Measurements from ENCODE around the gene CD52. TPM values are rescaled to one million over a fixed set of nuclear protein-coding genes. Genes with fewer than 3 reads are reported as not detected.
"Not testable (repeated sequence)": the region's sequence is repeated elsewhere in the genome, so short reads cannot be mapped to it uniquely, and the experiment has no call there.

CD52 gene
- polyA plus RNA-seq, 1 of the 3 experiments (the other 2 are of a cell fraction) = not detected

DNA sequence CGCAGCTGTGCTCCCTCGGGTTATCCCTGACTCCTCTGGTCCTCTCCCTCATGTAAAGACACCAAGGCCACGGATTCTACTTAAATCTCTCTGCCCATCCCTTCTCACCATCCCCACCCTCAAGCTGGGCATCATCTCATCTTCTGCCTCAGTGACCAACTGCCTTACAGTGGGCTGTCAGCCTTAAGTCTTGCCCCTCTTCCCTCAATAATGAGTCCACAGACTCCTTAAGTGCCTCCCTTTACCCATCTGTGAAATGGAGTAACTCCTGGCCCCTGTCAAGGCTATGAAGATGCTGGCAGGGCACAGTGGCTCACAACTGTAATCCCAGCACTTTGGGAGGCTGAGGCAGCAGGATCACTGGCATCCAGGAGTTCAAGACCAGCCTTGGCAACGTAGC lies 25.8 kb upstream of the CD52 start (continued):
- TF ChIP-seq IRF3 (IDR thresholded peaks at IDR 0.05; ENCODE audit: low read depth, low read length) (no peak), MAX (IDR thresholded peaks at IDR 0.05; ENCODE audit: low read depth) (no peak), ELF1 (IDR thresholded peaks at IDR 0.05) (no peak)
- TF ChIP-seq, protein P1, sequence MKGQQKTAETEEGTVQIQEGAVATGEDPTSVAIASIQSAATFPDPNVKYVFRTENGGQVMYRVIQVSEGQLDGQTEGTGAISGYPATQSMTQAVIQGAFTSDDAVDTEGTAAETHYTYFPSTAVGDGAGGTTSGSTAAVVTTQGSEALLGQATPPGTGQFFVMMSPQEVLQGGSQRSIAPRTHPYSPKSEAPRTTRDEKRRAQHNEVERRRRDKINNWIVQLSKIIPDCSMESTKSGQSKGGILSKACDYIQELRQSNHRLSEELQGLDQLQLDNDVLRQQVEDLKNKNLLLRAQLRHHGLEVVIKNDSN (IDR thresholded peaks at IDR 0.05; ENCODE audit: borderline replicate concordance, low read depth) = no peak

DNA sequence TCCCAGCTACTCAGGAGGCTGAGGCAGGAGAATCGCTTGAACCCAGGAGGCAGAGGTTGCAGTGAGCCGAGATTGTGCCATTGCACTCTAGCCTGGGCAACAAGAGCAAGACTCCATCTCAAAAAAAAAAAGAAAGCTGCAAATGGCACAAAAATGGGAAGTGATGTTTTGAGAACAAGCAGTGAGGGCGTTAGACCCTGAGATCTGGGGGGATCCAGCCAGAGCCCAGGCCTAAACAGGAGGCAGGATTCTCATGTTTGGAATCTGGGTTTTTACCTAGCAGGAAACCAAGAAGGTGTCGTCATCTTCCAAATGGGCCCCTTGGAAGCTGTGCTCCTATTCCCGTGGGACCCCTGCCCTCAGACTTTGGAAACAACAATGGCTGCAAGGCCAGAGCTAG lies 25.0 kb upstream of the CD52 start:
- WGBS (ENCODE audit: low lambda C conversion rate) = 95% methylated on average over 5 of the region's 5 CpGs
- H3K9ac ChIP-seq; H3K4me3 ChIP-seq (ENCODE audit: low read depth in 2 of 2, low read length in 1 of 2); H3K79me2 ChIP-seq (ENCODE audit: insufficient read depth); H3K36me3 ChIP-seq (replicated peaks in 1 of 2; ENCODE audit: control insufficient read depth in 1 of 2, insufficient read depth in 2 of 2, low read length in 1 of 2); H2AFZ ChIP-seq (ENCODE audit: low read depth); DNase-seq; H3K27me3 ChIP-seq (ENCODE audit: insufficient read depth); H3K27ac ChIP-seq (ENCODE audit: low read depth in 2 of 2, low read length in 1 of 2); H4K20me1 ChIP-seq (ENCODE audit: insufficient read depth); POLR2A ChIA-PET; H3K9me2 ChIP-seq; H3F3A ChIP-seq (replicated peaks; ENCODE audit: insufficient read depth); H3K4me2 ChIP-seq; H3K9me3 ChIP-seq: not testable (repeated sequence)
- CTCF ChIA-PET = interaction anchor here (1.2 to 10.7 kb wide), 4 partner anchors 8 to 27 kb away, joined by 4 to 213 read pairs (median 8); partner anchors contain the start of genes CD52 and SH3BGRL3
- H3K4me1 ChIP-seq (ENCODE audit: control insufficient read depth in 1 of 2, insufficient read depth in 2 of 2, low read depth in 1 of 2, low read length in 1 of 2) = peaks cover 0 to 30% of the 10 kb centered on the region in 2 experiments; a peak in 1 of 4 replicates

- CTCF ChIA-PET = interaction anchor here (1.6 to 2.7 kb wide), 2 partner anchors 8 to 10 kb away, joined by 8 to 10 read pairs; no protein-coding TSS in a partner anchor
- WGBS (ENCODE audit: low lambda C conversion rate) = 75% methylated on average over 4 of the region's 11 CpGs
Observed at GRCh38 chr1:26293911-26294463, 23.8 kb upstream of the CD52 start.

More at GRCh38 chr1:26293911-26294463, 23.8 kb upstream of the CD52 start:
- Histone ChIP-seq H3K36me3 (replicated peaks in 1 of 2; ENCODE audit: control insufficient read depth in 1 of 2, insufficient read depth in 2 of 2, low read length in 1 of 2) (no peaks in the 10 kb centered on the region), H3K9ac (no peak overlapping the region), H2AFZ (ENCODE audit: low read depth) (no peak overlapping the region), H3K27me3 (ENCODE audit: insufficient read depth) (no peaks in the 10 kb centered on the region), H3K4me1 (ENCODE audit: control insufficient read depth in 1 of 2, insufficient read depth in 2 of 2, low read depth in 1 of 2, low read length in 1 of 2) (peaks cover 0 to 23% of the 10 kb centered on the region in 2 experiments; a peak in 1 of 4 replicates), H3K27ac (ENCODE audit: low read depth in 2 of 2, low read length in 1 of 2) (no peak overlapping the region), H3K4me3 (ENCODE audit: low read depth in 2 of 2, low read length in 1 of 2) (no peak overlapping the region), H3K9me3 (no peaks in the 10 kb centered on the region), H4K20me1 (ENCODE audit: insufficient read depth) (no peaks in the 10 kb centered on the region), H3K4me2 (no peak overlapping the region), H3K9me2 (no peaks in the 10 kb centered on the region), H3F3A (replicated peaks; ENCODE audit: insufficient read depth) (no peaks in the 10 kb centered on the region), H3K79me2 (ENCODE audit: insufficient read depth) (no peaks in the 10 kb centered on the region)
- DNase-seq = no peak
- no peak for TF ChIP-seq RFX5 (IDR thresholded peaks at IDR 0.05; ENCODE audit: low read length)
- POLR2A ChIA-PET = no interaction called here
